ENCODE data around the gene PTPA.

Gene PTPA

DNA sequence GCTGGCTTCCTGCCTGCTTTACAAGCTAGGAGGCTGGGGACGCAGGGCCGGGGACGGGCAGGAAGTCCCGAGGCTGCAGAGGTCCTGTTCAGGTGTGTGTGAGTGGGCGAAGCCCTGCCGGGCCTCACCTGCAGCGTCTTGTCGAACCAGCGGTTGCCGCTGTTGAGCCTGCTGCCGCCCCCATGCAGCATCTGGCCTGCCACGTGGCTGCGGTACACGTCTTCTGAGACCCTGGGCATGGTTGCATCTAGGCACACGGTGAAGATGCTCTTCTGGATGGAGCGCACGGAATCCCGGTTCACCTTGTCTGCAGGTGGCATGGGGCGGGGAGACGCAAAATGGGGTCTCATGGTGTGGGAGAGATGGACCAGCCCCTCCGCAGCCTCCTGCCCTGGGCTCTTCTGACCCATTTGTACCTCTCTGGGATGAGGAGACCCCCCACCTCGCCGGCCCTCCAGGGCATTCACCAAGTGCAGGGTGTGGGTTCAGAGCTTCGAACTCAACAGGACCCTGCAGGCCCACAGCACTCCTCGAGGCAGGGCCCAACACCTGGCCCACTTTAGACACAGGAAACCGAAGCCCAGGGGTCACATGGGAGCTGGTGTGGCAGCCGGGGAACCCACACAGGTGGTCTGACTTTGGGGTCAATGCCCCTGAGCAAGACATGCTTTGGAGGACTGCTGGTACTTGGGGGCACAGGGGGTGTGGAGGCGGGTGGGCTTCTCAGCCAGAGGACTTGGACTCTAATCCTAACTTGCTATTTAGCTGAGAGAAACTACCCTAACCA lies 10.6 kb upstream of the PTPA start:
- H3K9ac ChIP-seq (ENCODE audit: low read depth, low read length, poor library complexity): peak overlapping the region; percentile 73
- H3K4me1 ChIP-seq (ENCODE audit: control insufficient read depth in 2 of 2, insufficient read depth in 1 of 2, low read depth in 1 of 2, low read length in 2 of 2): no peaks in the 10 kb centered on the region
- no peak for DNase-seq (ENCODE audit: low spot score)
- H2BK12ac ChIP-seq (ENCODE audit: low read length): no peak overlapping the region
- H2BK120ac ChIP-seq (ENCODE audit: low read depth, low read length): no peak overlapping the region
- H3K27ac ChIP-seq (replicated peaks; ENCODE audit: low read length): no peak overlapping the region
- no peaks in the 10 kb centered on the region for H3K9me3 ChIP-seq (replicated peaks in 1 of 2; ENCODE audit: control insufficient read depth in 2 of 2, insufficient read depth in 1 of 2, low read depth in 1 of 2, low read length in 2 of 2)
- H3K4ac ChIP-seq (ENCODE audit: low read length): no peak overlapping the region
- no peak overlapping the region for H2AFZ ChIP-seq (ENCODE audit: low read length)
- no peak overlapping the region for H3K4me2 ChIP-seq (ENCODE audit: insufficient read depth, low read length, poor library complexity, severe bottlenecking)
- peaks cover 0 to 12% of the 10 kb centered on the region in 2 donors for H3K36me3 ChIP-seq (replicated peaks in 1 of 2; ENCODE audit: control insufficient read depth in 2 of 2, insufficient read depth in 2 of 2, low read length in 2 of 2)
- H4K8ac ChIP-seq (ENCODE audit: low read depth, low read length): no peak overlapping the region
- peaks cover 2% of the 10 kb centered on the region for H3K79me1 ChIP-seq (ENCODE audit: low read depth, low read length)
- peak overlapping the region; percentile 92 for H2BK15ac ChIP-seq (ENCODE audit: low read length)
- no peak overlapping the region for H2BK5ac ChIP-seq (ENCODE audit: low read length)
- H3K14ac ChIP-seq (ENCODE audit: low read length): no peak overlapping the region
- peak overlapping the region; percentile 51 for H3K23ac ChIP-seq (ENCODE audit: low read depth, low read length, poor library complexity)
- H2AK5ac ChIP-seq (ENCODE audit: low read depth, low read length): peak overlapping the region; percentile 57
- WGBS, 2 donors (ENCODE audit: extremely low coverage in 2 of 2, insufficient read length in 2 of 2, insufficient replicate concordance in 1 of 2): no CpG with 5 or more reads among the region's 28 CpGs
- H3K27me3 ChIP-seq (ENCODE audit: control insufficient read depth in 3 of 3, insufficient read depth in 3 of 3, low read depth in 1 of 3, low read length in 3 of 3): no peaks in the 10 kb centered on the region
- no peak overlapping the region for H4K91ac ChIP-seq (ENCODE audit: low read depth, low read length, poor library complexity)
- peak overlapping the region; percentile 72 for H3K18ac ChIP-seq (ENCODE audit: low read length)
- peak overlapping the region in 1 of 2 donors; percentile 33 for H3K4me3 ChIP-seq (ENCODE audit: low read length in 2 of 2)

DNA sequence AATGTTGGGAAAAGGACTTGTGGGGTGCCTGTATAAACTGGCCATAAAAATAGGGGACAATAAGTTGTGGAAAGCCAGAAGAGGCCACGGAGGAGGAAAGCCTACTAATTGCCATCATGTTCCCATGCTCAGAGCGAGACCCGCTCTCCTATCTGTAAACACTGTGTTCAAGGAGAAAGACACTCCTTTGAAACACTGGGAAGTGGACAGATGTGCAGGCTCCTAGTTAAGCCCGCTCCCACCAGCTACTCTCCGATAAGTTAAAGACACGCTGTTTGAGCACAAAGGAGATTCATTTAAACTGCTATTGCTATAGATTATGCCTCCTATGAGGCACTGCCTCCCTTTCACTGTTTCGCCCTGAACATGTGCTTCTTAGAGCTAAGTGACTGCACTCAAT lies 9.9 kb upstream of the PTPA start:
- no peaks in the 10 kb centered on the region for H3K4me1 ChIP-seq (ENCODE audit: control insufficient read depth in 2 of 2, insufficient read depth in 1 of 2, low read depth in 1 of 2, low read length in 2 of 2)
- H3K23ac ChIP-seq (ENCODE audit: low read depth, low read length, poor library complexity): no peak overlapping the region
- no peak overlapping the region for H3K9ac ChIP-seq (ENCODE audit: low read depth, low read length, poor library complexity)
- H2AK5ac ChIP-seq (ENCODE audit: low read depth, low read length): no peak overlapping the region
- no CpG with 5 or more reads among the region's 7 CpGs for WGBS, 2 donors (ENCODE audit: extremely low coverage in 2 of 2, insufficient read length in 2 of 2, insufficient replicate concordance in 1 of 2)
- no peak overlapping the region for H2BK120ac ChIP-seq (ENCODE audit: low read depth, low read length)
- no peak overlapping the region for H3K14ac ChIP-seq (ENCODE audit: low read length)
- DNase-seq (ENCODE audit: low spot score): no peak
- peaks cover 0 to 10% of the 10 kb centered on the region in 2 donors for H3K36me3 ChIP-seq (replicated peaks in 1 of 2; ENCODE audit: control insufficient read depth in 2 of 2, insufficient read depth in 2 of 2, low read length in 2 of 2)
- no peak overlapping the region for H2BK5ac ChIP-seq (ENCODE audit: low read length)
- H3K27ac ChIP-seq (replicated peaks; ENCODE audit: low read length): no peak overlapping the region
- H3K79me1 ChIP-seq (ENCODE audit: low read depth, low read length): peaks cover 2% of the 10 kb centered on the region
- H3K27me3 ChIP-seq (ENCODE audit: control insufficient read depth in 3 of 3, insufficient read depth in 3 of 3, low read depth in 1 of 3, low read length in 3 of 3): no peaks in the 10 kb centered on the region
- no peak overlapping the region for H3K4ac ChIP-seq (ENCODE audit: low read length)
- no peak overlapping the region for H4K91ac ChIP-seq (ENCODE audit: low read depth, low read length, poor library complexity)
- no peak overlapping the region for H2AFZ ChIP-seq (ENCODE audit: low read length)
- H3K18ac ChIP-seq (ENCODE audit: low read length): no peak overlapping the region
- no peak overlapping the region for H3K4me2 ChIP-seq (ENCODE audit: insufficient read depth, low read length, poor library complexity, severe bottlenecking)
- H3K9me3 ChIP-seq (replicated peaks in 1 of 2; ENCODE audit: control insufficient read depth in 2 of 2, insufficient read depth in 1 of 2, low read depth in 1 of 2, low read length in 2 of 2): no peaks in the 10 kb centered on the region
- no peak overlapping the region for H3K4me3 ChIP-seq (ENCODE audit: low read length in 2 of 2)
- no peak overlapping the region for H4K8ac ChIP-seq (ENCODE audit: low read depth, low read length)
- H2BK12ac ChIP-seq (ENCODE audit: low read length): no peak overlapping the region
- H2BK15ac ChIP-seq (ENCODE audit: low read length): no peak overlapping the region

DNA sequence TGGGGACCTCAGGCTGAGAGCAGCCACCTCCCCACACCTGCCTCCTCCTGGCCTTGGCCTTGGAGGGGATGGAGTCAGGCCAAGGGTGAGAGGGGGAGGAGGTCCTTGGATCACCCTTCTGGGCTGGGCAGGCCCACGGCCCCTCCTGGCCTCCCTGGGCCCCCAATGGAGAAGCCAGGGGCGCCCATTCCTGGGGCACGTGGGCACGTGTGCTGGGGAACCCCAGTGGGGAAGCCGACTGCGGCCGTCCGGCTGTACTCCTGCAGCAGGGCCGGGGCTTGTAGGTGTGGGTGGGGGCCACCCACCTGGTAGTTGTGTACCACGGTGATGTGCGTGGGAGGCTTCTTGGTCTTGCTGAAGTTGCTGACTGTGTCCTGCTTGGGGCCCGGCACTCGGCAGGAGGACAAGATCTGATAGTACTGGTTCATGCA lies 9.1 kb upstream of the PTPA start:
- no peak overlapping the region for H3K4me2 ChIP-seq (ENCODE audit: insufficient read depth, low read length, poor library complexity, severe bottlenecking)
- no peak overlapping the region for H4K91ac ChIP-seq (ENCODE audit: low read depth, low read length, poor library complexity)
- no peak overlapping the region for H3K4me3 ChIP-seq (ENCODE audit: low read length in 2 of 2)
- no peaks in the 10 kb centered on the region for H3K27me3 ChIP-seq (ENCODE audit: control insufficient read depth in 3 of 3, insufficient read depth in 3 of 3, low read depth in 1 of 3, low read length in 3 of 3)
- peak overlapping the region; percentile 38 for H3K14ac ChIP-seq (ENCODE audit: low read length)
- no peak overlapping the region for H2AFZ ChIP-seq (ENCODE audit: low read length)
- H3K23ac ChIP-seq (ENCODE audit: low read depth, low read length, poor library complexity): peak overlapping the region; percentile 2
- H3K9ac ChIP-seq (ENCODE audit: low read depth, low read length, poor library complexity): peak overlapping the region; percentile 44
- H3K79me1 ChIP-seq (ENCODE audit: low read depth, low read length): peaks cover 2% of the 10 kb centered on the region
- H2BK120ac ChIP-seq (ENCODE audit: low read depth, low read length): no peak overlapping the region
- H2AK5ac ChIP-seq (ENCODE audit: low read depth, low read length): peak overlapping the region; percentile 92
- no peak for DNase-seq (ENCODE audit: low spot score)
- peak overlapping the region; percentile 76 for H3K4ac ChIP-seq (ENCODE audit: low read length)
- H3K27ac ChIP-seq (replicated peaks; ENCODE audit: low read length): no peak overlapping the region
- no peak overlapping the region for H4K8ac ChIP-seq (ENCODE audit: low read depth, low read length)
- H2BK5ac ChIP-seq (ENCODE audit: low read length): peak overlapping the region; percentile 66
- H2BK12ac ChIP-seq (ENCODE audit: low read length): no peak overlapping the region
- no peaks in the 10 kb centered on the region for H3K4me1 ChIP-seq (ENCODE audit: control insufficient read depth in 2 of 2, insufficient read depth in 1 of 2, low read depth in 1 of 2, low read length in 2 of 2)
- H2BK15ac ChIP-seq (ENCODE audit: low read length): peak overlapping the region; percentile 58
- peak overlapping the region; percentile 64 for H3K18ac ChIP-seq (ENCODE audit: low read length)
- no CpG with 5 or more reads among the region's 13 CpGs for WGBS, 2 donors (ENCODE audit: extremely low coverage in 2 of 2, insufficient read length in 2 of 2, insufficient replicate concordance in 1 of 2)
- no peaks in the 10 kb centered on the region for H3K9me3 ChIP-seq (replicated peaks in 1 of 2; ENCODE audit: control insufficient read depth in 2 of 2, insufficient read depth in 1 of 2, low read depth in 1 of 2, low read length in 2 of 2)
- peaks cover 0 to 7% of the 10 kb centered on the region in 2 donors for H3K36me3 ChIP-seq (replicated peaks in 1 of 2; ENCODE audit: control insufficient read depth in 2 of 2, insufficient read depth in 2 of 2, low read length in 2 of 2)

DNA sequence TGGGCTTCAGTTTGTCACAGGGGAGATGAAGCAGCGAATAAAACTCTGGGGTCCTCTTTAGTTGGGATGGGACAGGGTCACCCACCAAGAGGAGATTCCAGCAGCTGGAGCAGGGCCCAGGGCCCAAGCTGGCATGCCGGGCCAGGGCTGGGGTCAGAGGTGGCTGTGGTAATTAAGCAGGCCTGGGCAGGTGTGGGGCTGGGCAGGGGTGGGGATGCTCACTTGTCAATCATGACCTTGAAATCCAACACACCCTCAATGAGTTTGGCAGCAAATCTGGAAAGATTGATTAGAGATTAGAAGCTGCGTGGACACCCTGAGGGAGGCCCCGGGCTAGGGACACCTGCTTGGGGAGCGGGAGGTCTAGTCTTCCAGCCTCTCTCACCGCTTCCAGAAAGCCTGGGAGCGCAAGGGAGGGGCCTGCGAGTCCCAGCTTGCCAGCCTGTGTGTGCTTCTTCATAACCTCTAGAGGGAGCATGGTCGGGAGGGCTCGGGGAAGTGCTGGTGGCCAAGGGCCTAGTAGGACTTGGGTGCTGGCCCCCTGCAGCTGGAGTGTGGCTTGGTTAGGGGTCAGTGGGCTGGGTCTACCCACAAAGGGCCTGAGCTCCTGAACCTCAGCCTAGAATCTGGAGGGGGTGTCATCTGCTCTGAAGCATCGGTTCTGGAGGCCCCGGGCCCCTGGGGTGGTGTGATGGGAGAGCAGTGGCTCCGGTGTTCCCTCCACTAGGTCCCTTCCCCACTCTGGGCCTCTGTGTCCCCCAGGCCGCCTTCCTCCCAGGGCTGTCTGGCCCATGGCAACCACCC lies 8.2 kb upstream of the PTPA start:
- peaks cover 0 to 11% of the 10 kb centered on the region in 2 donors for H3K36me3 ChIP-seq (replicated peaks in 1 of 2; ENCODE audit: control insufficient read depth in 2 of 2, insufficient read depth in 2 of 2, low read length in 2 of 2)
- H4K8ac ChIP-seq (ENCODE audit: low read depth, low read length): no peak overlapping the region
- no peaks in the 10 kb centered on the region for H3K9me3 ChIP-seq (replicated peaks in 1 of 2; ENCODE audit: control insufficient read depth in 2 of 2, insufficient read depth in 1 of 2, low read depth in 1 of 2, low read length in 2 of 2)
- H2AFZ ChIP-seq (ENCODE audit: low read length): no peak overlapping the region
- H2AK5ac ChIP-seq (ENCODE audit: low read depth, low read length): peak overlapping the region; percentile 92
- H3K23ac ChIP-seq (ENCODE audit: low read depth, low read length, poor library complexity): peak overlapping the region; percentile 65
- no peak overlapping the region for H2BK120ac ChIP-seq (ENCODE audit: low read depth, low read length)
- no peaks in the 10 kb centered on the region for H3K27me3 ChIP-seq (ENCODE audit: control insufficient read depth in 3 of 3, insufficient read depth in 3 of 3, low read depth in 1 of 3, low read length in 3 of 3)
- no peak overlapping the region for H3K4ac ChIP-seq (ENCODE audit: low read length)
- H2BK15ac ChIP-seq (ENCODE audit: low read length): peak overlapping the region; percentile 58
- H2BK5ac ChIP-seq (ENCODE audit: low read length): no peak overlapping the region
- no peak overlapping the region for H3K4me2 ChIP-seq (ENCODE audit: insufficient read depth, low read length, poor library complexity, severe bottlenecking)
- H3K18ac ChIP-seq (ENCODE audit: low read length): no peak overlapping the region
- H3K9ac ChIP-seq (ENCODE audit: low read depth, low read length, poor library complexity): no peak overlapping the region
- WGBS, 2 donors (ENCODE audit: extremely low coverage in 2 of 2, insufficient read length in 2 of 2, insufficient replicate concordance in 1 of 2): no CpG with 5 or more reads among the region's 14 CpGs
- H3K4me3 ChIP-seq (ENCODE audit: low read length in 2 of 2): no peak overlapping the region
- no peak overlapping the region for H4K91ac ChIP-seq (ENCODE audit: low read depth, low read length, poor library complexity)
- H3K79me1 ChIP-seq (ENCODE audit: low read depth, low read length): peaks cover 2% of the 10 kb centered on the region
- H3K14ac ChIP-seq (ENCODE audit: low read length): no peak overlapping the region
- H3K4me1 ChIP-seq (ENCODE audit: control insufficient read depth in 2 of 2, insufficient read depth in 1 of 2, low read depth in 1 of 2, low read length in 2 of 2): no peaks in the 10 kb centered on the region
- no peak overlapping the region for H2BK12ac ChIP-seq (ENCODE audit: low read length)
- no peak overlapping the region for H3K27ac ChIP-seq (replicated peaks; ENCODE audit: low read length)
- DNase-seq (ENCODE audit: low spot score): no peak
